Measurements from ENCODE around the gene KDM6B. TPM values are rescaled to one million over a fixed set of nuclear protein-coding genes. Genes with fewer than 3 reads are reported as not detected.
A peak's percentile ranks its signal among the peaks of the same experiment; 100 is the strongest.

Gene KDM6B
- total RNA-seq, 2 experiments from 2014 or later = 49.2 to 53.8 TPM

- peak overlapping the region; percentile 83 for H3K4me3 Mint-ChIP-seq
- H3K27me3 Mint-ChIP-seq = no peaks in the 10 kb centered on the region
- peak overlapping the region; percentile 62 for H3K27ac Mint-ChIP-seq
- peaks cover 22% of the 10 kb centered on the region for H3K4me1 Mint-ChIP-seq (ENCODE audit: low read depth)
- no peaks in the 10 kb centered on the region for H3K36me3 Mint-ChIP-seq (ENCODE audit: low read depth)
- TF ChIP-seq CTCF (IDR thresholded peaks at IDR 0.05) = no peak
- ChIA-PET POLR2A (interaction anchor here (0.5 to 7.2 kb wide), 8 partner anchors 15 to 533 kb away, joined by 3 to 74 read pairs (median 4); no protein-coding TSS in a partner anchor), CTCF (interaction anchor here (0.8 to 6.2 kb wide), 11 partner anchors 9 to 240 kb away, joined by 3 to 50 read pairs (median 7); partner anchors contain the start of gene NAA38)
- H3K9me3 Mint-ChIP-seq = no peaks in the 10 kb centered on the region
- intact Hi-C loops (cut with micrococcal nuclease) = no loop called here
- ATAC-seq (no peak), DNase-seq (no peak)
Observed at GRCh38 chr17:7833011-7833794, 814 bp upstream of the KDM6B start.

- H3K4me1 Mint-ChIP-seq (ENCODE audit: low read depth) = peaks cover 35% of the 10 kb centered on the region
- no peaks in the 10 kb centered on the region for H3K27me3 Mint-ChIP-seq
- intact Hi-C loops (cut with micrococcal nuclease) = no loop called here
- H3K4me3 Mint-ChIP-seq = peak overlapping the region; percentile 83
- DNase-seq = peak; percentile 68
- CTCF ChIA-PET = interaction anchor here (0.8 to 6.2 kb wide), 18 partner anchors 8 to 156 kb away, joined by 3 to 50 read pairs (median 4); partner anchors contain the start of genes CNTROB and TRAPPC1
- H3K36me3 Mint-ChIP-seq (ENCODE audit: low read depth) = no peaks in the 10 kb centered on the region
- peak; percentile 2 for ATAC-seq
- peak overlapping the region; percentile 91 for H3K27ac Mint-ChIP-seq
- TF ChIP-seq CTCF (IDR thresholded peaks at IDR 0.05) = no peak
- POLR2A ChIA-PET = interaction anchor here (1.1 to 7.2 kb wide), 9 partner anchors 9 to 260 kb away, joined by 3 to 74 read pairs (median 5); partner anchors contain the start of genes CYB5D1, NAA38, RNF227 and TP53
- H3K9me3 Mint-ChIP-seq = no peaks in the 10 kb centered on the region
Observed at GRCh38 chr17:7834542-7834956, 532 bp downstream of the KDM6B start.

GRCh38 chr17:7834957-7835813, 1.2 kb downstream of the KDM6B start:
- Mint-ChIP-seq H3K9me3 (no peaks in the 10 kb centered on the region), H3K27ac (peak overlapping the region; percentile 91), H3K36me3 (ENCODE audit: low read depth) (peaks cover 5% of the 10 kb centered on the region), H3K27me3 (no peaks in the 10 kb centered on the region), H3K4me3 (peak overlapping the region; percentile 83), H3K4me1 (ENCODE audit: low read depth) (peaks cover 41% of the 10 kb centered on the region)
- intact Hi-C loops (cut with micrococcal nuclease) = no loop called here
- peak; percentile 84 for TF ChIP-seq CTCF (IDR thresholded peaks at IDR 0.05)
- ATAC-seq (peak; percentile 50), DNase-seq (peak; percentile 94)
- CTCF ChIA-PET = interaction anchor here (0.5 to 6.2 kb wide), 22 partner anchors 8 to 226 kb away, joined by 3 to 50 read pairs (median 4); partner anchors contain the start of genes CNTROB, NAA38, TP53 and TRAPPC1
- POLR2A ChIA-PET = interaction anchor here (0.6 to 7.2 kb wide), 12 partner anchors 8 to 591 kb away, joined by 3 to 74 read pairs (median 4); partner anchors contain the start of genes CYB5D1, NAA38, RNF227 and TP53

- peaks cover 13% of the 10 kb centered on the region for H3K36me3 Mint-ChIP-seq (ENCODE audit: low read depth)
- H3K27ac Mint-ChIP-seq = peak overlapping the region; percentile 86
- H3K9me3 Mint-ChIP-seq = no peaks in the 10 kb centered on the region
- H3K4me3 Mint-ChIP-seq = peak overlapping the region; percentile 83
- no peaks in the 10 kb centered on the region for H3K27me3 Mint-ChIP-seq
- intact Hi-C loops (cut with micrococcal nuclease) = no loop called here
- POLR2A ChIA-PET = interaction anchor here (0.6 to 7.2 kb wide), 7 partner anchors 12 to 337 kb away, joined by 3 to 74 read pairs (median 8); partner anchors contain the start of genes CYB5D1, NAA38 and TP53
- DNase-seq (peak; percentile 70), ATAC-seq (no peak)
- TF ChIP-seq CTCF (IDR thresholded peaks at IDR 0.05) = no peak
- CTCF ChIA-PET = interaction anchor here (0.7 to 6.2 kb wide), 14 partner anchors 9 to 225 kb away, joined by 3 to 50 read pairs (median 4); partner anchors contain the start of genes CNTROB, NAA38, TP53 and TRAPPC1
- peaks cover 49% of the 10 kb centered on the region for H3K4me1 Mint-ChIP-seq (ENCODE audit: low read depth)
Observed at GRCh38 chr17:7835814-7836595, 2.0 kb downstream of the KDM6B start.
